H1 (cell line): ENCODE data around the gene HMMR. TPM values are rescaled to one million over a fixed set of nuclear protein-coding genes. Genes with fewer than 3 reads are reported as not detected.

Source experiments
- CTCF ChIA-PET: fragments of 300-600 bp; sonication (Branson Sonifier 250); formaldehyde crosslinking; loops from one replicate; lab custom pipeline; 2021; ENCODE audit not compliant: partially characterized antibody; lab: Charles Lee
- POLR2A ChIA-PET: fragments of 300-600 bp; sonication (Branson Sonifier 250); formaldehyde crosslinking; loops from one replicate; lab custom pipeline; 2021; ENCODE audit warnings: inconsistent platforms; ENCODE audit not compliant: partially characterized antibody; lab: Charles Lee
- DNase-seq, 2 experiments: peaks; one replicate each; pipeline versions ENCODE4 v3.0.0 to v3.0.0-alpha.2; 2010 to 2022; ENCODE audit warnings: low spot score in 2 of 2, low read depth in 1 of 2, mixed read lengths in 1 of 2
- FAIRE-seq: peaks from 2 replicates; lab custom pipeline; 2011; peaks lifted over from hg19 to GRCh38; lab: Jason Lieb, UNC
- H2AFZ ChIP-seq: 2 replicates; pipeline ENCODE4 v1.8.1; 2012; ENCODE audit warnings: low read length, inconsistent platforms
- H2AK5ac ChIP-seq: 2 replicates; pipeline ENCODE4 v1.6.1; 2013; ENCODE audit warnings: low read depth, low read length
- H2BK120ac ChIP-seq: replicated peaks from 2 replicates; pipeline ENCODE3; 2013; ENCODE audit warnings: low read depth, low read length, inconsistent platforms
- H2BK12ac ChIP-seq: 2 replicates; pipeline ENCODE4 v1.6.1; 2013; ENCODE audit warnings: low read depth, low read length
- H2BK15ac ChIP-seq: 2 replicates; pipeline ENCODE4 v1.6.1; 2013; ENCODE audit warnings: low read length
- H2BK20ac ChIP-seq: 2 replicates; pipeline ENCODE4 v1.6.1; 2013; ENCODE audit warnings: low read length
- H2BK5ac ChIP-seq: 2 replicates; pipeline ENCODE4 v1.6.1; 2013; ENCODE audit warnings: low read depth, low read length
- H3K14ac ChIP-seq: 2 replicates; pipeline ENCODE4 v1.6.1; 2013; ENCODE audit warnings: inconsistent platforms; ENCODE audit not compliant: insufficient read length
- H3K18ac ChIP-seq: 2 replicates; pipeline ENCODE4 v1.6.1; 2013; ENCODE audit warnings: low read length; ENCODE audit errors: extremely low read depth
- H3K23ac ChIP-seq: 2 replicates; pipeline ENCODE4 v1.6.1; 2013; ENCODE audit warnings: inconsistent platforms; ENCODE audit not compliant: insufficient read length
- H3K23me2 ChIP-seq: 2 replicates; pipeline ENCODE4 v1.6.1; 2013; ENCODE audit warnings: low read depth, low read length
- H3K27ac ChIP-seq: 2 replicates; pipeline ENCODE4 v1.6.1; 2011; ENCODE audit warnings: low read depth, low read length, inconsistent platforms
- H3K27me3 ChIP-seq, 4 experiments: replicated peaks in 1 of 4; 1 replicate in 1 of 4; 2 replicates in 3 of 4; pipeline versions ENCODE4 v1.6.1 to v1.8.1; 2011 to 2013; ENCODE audit warnings: low read length in 3 of 4, mild to moderate bottlenecking in 3 of 4, inconsistent platforms in 2 of 4, mixed read lengths in 2 of 4, moderate library complexity in 1 of 4; ENCODE audit not compliant: control insufficient read depth in 3 of 4, insufficient read depth in 3 of 4; ENCODE audit errors: extremely low read depth in 1 of 4
- H3K36me3 ChIP-seq, 4 experiments: 2 replicates each; pipeline versions ENCODE4 v1.6.1 to v1.8.1; 2011 to 2013; ENCODE audit warnings: mild to moderate bottlenecking in 4 of 4, low read length in 3 of 4, moderate library complexity in 2 of 4, control low read depth in 1 of 4, inconsistent platforms in 1 of 4; ENCODE audit not compliant: insufficient read depth in 4 of 4, control insufficient read depth in 2 of 4
- H3K4ac ChIP-seq: replicated peaks from 2 replicates; pipeline ENCODE3; 2013; ENCODE audit warnings: low read length, low read depth, mixed read lengths, inconsistent platforms; ENCODE audit not compliant: insufficient read length
- H3K4me1 ChIP-seq, 4 experiments: replicated peaks in 1 of 4; 1 replicate in 1 of 4; 2 replicates in 3 of 4; pipeline versions ENCODE4 v1.6.1 to v1.8.1; 2011 to 2013; ENCODE audit warnings: low read length in 3 of 4, inconsistent platforms in 2 of 4, mixed read lengths in 1 of 4; ENCODE audit not compliant: insufficient read depth in 4 of 4, control insufficient read depth in 3 of 4
- H3K4me2 ChIP-seq, 2 experiments: 2 replicates each; pipeline versions ENCODE4 v1.6.1 to v1.8.1; 2011 to 2013; ENCODE audit warnings: low read depth in 2 of 2, low read length in 2 of 2, control low read depth in 1 of 2, inconsistent platforms in 1 of 2, mild to moderate bottlenecking in 1 of 2; ENCODE audit not compliant: insufficient read depth in 1 of 2
- H3K4me3 ChIP-seq, 4 experiments: fragments of 200-600, 300-600 bp in 1 of 4; sonication (generic), shearing (Covaris generic), sonication (Bioruptor Twin) in 1 of 4; 2 replicates each; pipeline versions ENCODE4 v1.5.1 to v1.8.1; 2011 to 2016; ENCODE audit warnings: low read length in 4 of 4, low read depth in 3 of 4, control low read depth in 2 of 4, inconsistent platforms in 2 of 4, mild to moderate bottlenecking in 2 of 4, mixed read lengths in 1 of 4, moderate library complexity in 1 of 4; ENCODE audit not compliant: insufficient read depth in 2 of 4; ENCODE audit errors: extremely low read depth in 1 of 4
- H3K56ac ChIP-seq: replicated peaks from 2 replicates; pipeline ENCODE3; 2013; ENCODE audit warnings: low read depth, mild to moderate bottlenecking, mixed read lengths, low read length, inconsistent platforms; ENCODE audit not compliant: insufficient read length
- H3K79me1 ChIP-seq: 2 replicates; pipeline ENCODE4 v1.6.1; 2013; ENCODE audit warnings: low read depth, low read length, control low read depth
- H3K79me2 ChIP-seq, 2 experiments: 2 replicates each; pipeline versions ENCODE4 v1.6.1 to v1.8.1; 2012 to 2013; ENCODE audit warnings: low read length in 2 of 2, mild to moderate bottlenecking in 2 of 2, inconsistent platforms in 1 of 2; ENCODE audit not compliant: insufficient read depth in 2 of 2, control insufficient read depth in 1 of 2
- H3K9ac ChIP-seq, 4 experiments: replicated peaks in 1 of 4; 1 replicate in 1 of 4; 2 replicates in 3 of 4; pipeline versions ENCODE4 v1.6.1 to v1.8.1; 2011 to 2013; ENCODE audit warnings: low read depth in 3 of 4, low read length in 3 of 4, control low read depth in 2 of 4, mild to moderate bottlenecking in 2 of 4, moderate library complexity in 2 of 4, inconsistent platforms in 1 of 4; ENCODE audit errors: extremely low read depth in 1 of 4
- H3K9me3 ChIP-seq, 2 experiments: 2 replicates each; pipeline versions ENCODE4 v1.6.1 to v1.8.1; 2012 to 2013; ENCODE audit warnings: mild to moderate bottlenecking in 2 of 2, moderate library complexity in 2 of 2, control low read depth in 1 of 2, inconsistent platforms in 1 of 2, low read depth in 1 of 2, low read length in 1 of 2, mixed read lengths in 1 of 2; ENCODE audit not compliant: insufficient read depth in 2 of 2
- H4K20me1 ChIP-seq, 2 experiments: replicated peaks in 1 of 2; 2 replicates each; pipeline versions ENCODE3 to v1.8.1; 2011 to 2013; ENCODE audit warnings: inconsistent platforms in 2 of 2, low read length in 2 of 2, mild to moderate bottlenecking in 1 of 2; ENCODE audit not compliant: insufficient read depth in 2 of 2, control insufficient read depth in 1 of 2
- H4K5ac ChIP-seq: 2 replicates; pipeline ENCODE4 v1.6.1; 2013; ENCODE audit warnings: low read length, low read depth, mixed read lengths, inconsistent platforms; ENCODE audit not compliant: insufficient read length
- H4K8ac ChIP-seq: 2 replicates; pipeline ENCODE4 v1.8.0; 2013; ENCODE audit warnings: mild to moderate bottlenecking, moderate library complexity, low read length, inconsistent platforms; ENCODE audit not compliant: insufficient read depth; ENCODE audit errors: extremely low read depth
- H4K91ac ChIP-seq: replicated peaks from 2 replicates; pipeline ENCODE3; 2013; ENCODE audit warnings: low read length, mixed read lengths, inconsistent platforms; ENCODE audit not compliant: insufficient read length
- BCL11A ChIP-seq, 2 experiments: IDR thresholded peaks; one replicate each; pipeline ENCODE4 v1.6.1; 2011; ENCODE audit warnings: low read depth in 2 of 2, low read length in 2 of 2, mild to moderate bottlenecking in 2 of 2
- CBX5 ChIP-seq: fragments of 300-800, 300-1000 bp; sonication (generic); IDR thresholded peaks from 2 replicates; pipeline ENCODE4 v1.7.1; 2016; ENCODE audit warnings: antibody characterized with exemption, low read length, low read depth
- EP300 ChIP-seq, 2 experiments: IDR thresholded peaks; 1 replicate in 1 of 2; 2 replicates in 1 of 2; pipeline ENCODE4 v1.6.1; 2011 to 2012; ENCODE audit warnings: low read depth in 2 of 2, low read length in 2 of 2, mild to moderate bottlenecking in 2 of 2, borderline replicate concordance in 1 of 2, inconsistent platforms in 1 of 2, moderate library complexity in 1 of 2
- EZH2 ChIP-seq: fragments of 200-600 bp; sonication (generic); IDR thresholded peaks from 2 replicates; pipeline ENCODE4 v1.7.1; 2012; ENCODE audit warnings: low read depth, mild to moderate bottlenecking, moderate library complexity, low read length, inconsistent platforms; ENCODE audit not compliant: severe bottlenecking
- JUN ChIP-seq: IDR thresholded peaks from 2 replicates; pipeline ENCODE4 v1.6.1; 2011; ENCODE audit warnings: low read depth, mild to moderate bottlenecking, improper control_type of control experiment, low read length
- NANOG ChIP-seq: IDR thresholded peaks from 2 replicates; pipeline ENCODE4 v1.6.1; 2011; ENCODE audit warnings: low read length, low read depth, mild to moderate bottlenecking, inconsistent platforms; ENCODE audit not compliant: insufficient read depth, poor library complexity, severe bottlenecking
- POLR2AphosphoS5 ChIP-seq: IDR thresholded peaks from 2 replicates; pipeline ENCODE4 v1.6.1; 2011; ENCODE audit warnings: low read depth, low read length
- RBBP5 ChIP-seq: IDR thresholded peaks from 2 replicates; pipeline ENCODE4 v1.7.1; 2012; ENCODE audit warnings: low read depth, mild to moderate bottlenecking, inconsistent platforms, low read length, moderate library complexity, borderline replicate concordance
- RFX5 ChIP-seq: IDR thresholded peaks from 2 replicates; pipeline ENCODE4 v1.6.1; 2011; ENCODE audit warnings: low read depth, low read length, improper control_type of control experiment, borderline replicate concordance
- RXRA ChIP-seq: IDR thresholded peaks from 2 replicates; pipeline ENCODE4 v1.6.1; 2011; ENCODE audit warnings: low read depth, mild to moderate bottlenecking, low read length, moderate library complexity; ENCODE audit not compliant: insufficient read depth
- SIN3A ChIP-seq, 2 experiments: IDR thresholded peaks in 1 of 2; conservative IDR thresholded peaks in 1 of 2; 2 replicates each; pipeline ENCODE4 v1.6.1; 2011 to 2012; ENCODE audit warnings: low read length in 2 of 2, improper control_type of control experiment in 1 of 2, low read depth in 1 of 2, mild to moderate bottlenecking in 1 of 2
- SIRT6 ChIP-seq: IDR thresholded peaks from one replicate; pipeline ENCODE4 v1.7.1; 2012; ENCODE audit warnings: low read length, inconsistent platforms
- WGBS, 2 experiments: shearing (Covaris generic) in 1 of 2; methylation state at CpG; one replicate each; pipeline versions ENCODE4 v1.1.6 to v1.1.7; 2013 to 2015; ENCODE audit warnings: low lambda C conversion rate in 2 of 2, mixed read lengths in 2 of 2, inconsistent platforms in 1 of 2, low coverage in 1 of 2, missing lambda C conversion rate in 1 of 2; ENCODE audit not compliant: insufficient replicate concordance in 2 of 2, insufficient coverage in 1 of 2, insufficient read length in 1 of 2; ENCODE audit errors: extremely low coverage in 1 of 2, missing lambda C conversion rate in 1 of 2; 5-methylcytosine and 5-hydroxymethylcytosine counted together
- polyA plus RNA-seq, 7 experiments: library from polyadenylated mRNA; depleted of rRNA in 3 of 7; stranded (reverse) in 5 of 7; unstranded in 2 of 7; fragments of >200 nt in 5 of 7; fragments of 200-250 nt in 2 of 7; gene quantifications; 1 replicate in 5 of 7; 2 replicates in 1 of 7; 4 replicates in 1 of 7; pipeline versions ENCODE4 v1.2.1 to v1.2.3, GENCODE V29; 2011 to 2013; ENCODE audit warnings: missing spikeins in 2 of 7, mixed read lengths in 2 of 7
- total RNA-seq: library from RNA; stranded (reverse); fragmentation: NEBNext Ultra II Directional; extraction: Animal tissue kit (Norgen Biotek cat#: 25700); gene quantifications from 2 replicates; pipeline ENCODE4 v1.2.1, GENCODE V29; 2021

Gene HMMR
- total and polyA plus RNA-seq, 2 of the 8 experiments (the other 6 are each of a cell fraction or from before 2014, with no cell fraction given) = 17.5 to 77.3 TPM

DNA sequence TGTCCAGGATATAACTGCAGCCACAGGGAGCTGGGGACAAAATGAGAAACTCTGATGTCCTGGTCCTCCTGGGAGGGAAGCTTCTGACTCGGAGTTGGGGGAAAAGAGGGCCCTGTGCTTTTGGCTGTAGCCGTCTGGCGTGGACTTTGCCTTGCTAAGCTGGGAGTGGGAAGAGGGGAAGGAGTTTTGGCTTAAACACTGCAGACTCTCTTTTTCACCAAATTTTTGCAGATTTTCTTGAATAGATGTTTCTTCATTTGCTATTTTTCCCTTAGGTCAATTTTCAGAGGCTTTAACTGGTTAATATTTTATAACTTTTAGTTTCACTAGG lies 29.3 kb downstream of the HMMR start:
- Histone ChIP-seq H2AFZ (no peak overlapping the region), H4K5ac (no peak overlapping the region), H3K79me1 (peaks cover 2% of the 10 kb centered on the region; the same call in 1 of the 2 replicates), H2BK20ac (no peak overlapping the region), H2BK5ac (no peak overlapping the region), H3K18ac (no peak overlapping the region), H4K91ac (no peak overlapping the region), H2AK5ac (no peak overlapping the region), H3K23ac (no peak overlapping the region), H3K9ac (no peak overlapping the region), H4K8ac (no peak overlapping the region), H3K14ac (no peak overlapping the region), H3K4ac (no peak overlapping the region), H3K4me2 (no peak overlapping the region), H3K4me1 (no peaks in the 10 kb centered on the region), H2BK12ac (no peak overlapping the region), H3K56ac (no peak overlapping the region), H3K79me2 (no peaks in the 10 kb centered on the region), H3K9me3 (peaks cover 6 to 10% of the 10 kb centered on the region in 2 experiments; a peak in 3 of 4 replicates), H3K36me3 (peaks cover 6 to 61% (median 31%) of the 10 kb centered on the region in 4 experiments), H2BK120ac (no peak overlapping the region), H3K27ac (no peak overlapping the region), H3K27me3 (no peaks in the 10 kb centered on the region), H3K23me2 (no peaks in the 10 kb centered on the region), H3K4me3 (no peak overlapping the region), H2BK15ac (no peak overlapping the region), H4K20me1 (no peaks in the 10 kb centered on the region)
- WGBS, 2 experiments = 94% methylated on average over 3 of the region's 3 CpGs; no CpG with 5 or more reads in 1 of the 2 experiments
- ChIA-PET CTCF (interaction anchor here (0.9 to 2.3 kb wide), 12 partner anchors 10 to 45 kb away, joined by 3 to 12 read pairs (median 4); no protein-coding TSS in a partner anchor), POLR2A (interaction anchor here (0.9 to 7.0 kb wide), 6 partner anchors 14 to 52 kb away, joined by 3 to 48 read pairs (median 8); partner anchors contain the start of genes CCNG1, HMMR and MAT2B)
- DNase-seq = no peak
- FAIRE-seq = no peak
- TF ChIP-seq EP300 (IDR thresholded peaks at IDR 0.05; ENCODE audit: borderline replicate concordance in 1 of 2, low read depth in 2 of 2, low read length in 2 of 2) = no peak
- no peak for TF ChIP-seq POLR2AphosphoS5
- TF ChIP-seq CBX5 = no peak
- TF ChIP-seq EZH2 = no peak
- TF ChIP-seq BCL11A (IDR thresholded peaks at IDR 0.05; ENCODE audit: low read depth in 2 of 2, low read length in 2 of 2) = no peak
- no peak for TF ChIP-seq NANOG
- TF ChIP-seq RBBP5 = no peak
- no peak for TF ChIP-seq SIN3A (conservative IDR thresholded peaks at IDR 0.05 in 1 of 2, IDR thresholded peaks at IDR 0.05 in 1 of 2; ENCODE audit: low read depth in 1 of 2, low read length in 2 of 2)
- no peak for TF ChIP-seq RXRA
- no peak for TF ChIP-seq JUN
- TF ChIP-seq SIRT6 = no peak
- no peak for TF ChIP-seq RFX5
